Neural progenitor cell (in vitro differentiated cells): ENCODE results near the gene CPLX3. TPM values are rescaled to one million over a fixed set of nuclear protein-coding genes. Genes with fewer than 3 reads are reported as not detected.

ENCODE experiments used
- DNase-seq: peaks from one replicate; pipeline ENCODE4 v3.0.0-alpha.2; 2016; ENCODE audit warnings: low spot score
- H2AFZ ChIP-seq: fragments of 200-600 bp; sonication (generic); replicated peaks from 2 replicates; pipeline ENCODE4 v1.6.1; 2016; ENCODE audit warnings: antibody characterized with exemption
- H3F3A ChIP-seq: fragments of 200-600 bp; sonication (generic); 2 replicates; pipeline ENCODE4 v1.6.1; 2016; ENCODE audit warnings: antibody characterized with exemption, low read depth
- H3K27ac ChIP-seq: fragments of 200-600 bp; sonication (generic); 2 replicates; pipeline ENCODE4 v1.5.1; 2016; ENCODE audit warnings: mild to moderate bottlenecking
- H3K27me3 ChIP-seq: fragments of 200-600 bp; sonication (generic); 2 replicates; pipeline ENCODE4 v1.6.1; 2016; ENCODE audit warnings: mild to moderate bottlenecking, moderate library complexity
- H3K36me3 ChIP-seq: fragments of 200-600 bp; sonication (generic); 2 replicates; pipeline ENCODE4 v1.5.1; 2016
- H3K4me1 ChIP-seq: fragments of 200-600 bp; sonication (generic); 2 replicates; pipeline ENCODE4 v1.6.1; 2016; ENCODE audit warnings: mixed run types
- H3K4me2 ChIP-seq: fragments of 200-600 bp; sonication (generic); 2 replicates; pipeline ENCODE4 v1.6.1; 2016
- H3K4me3 ChIP-seq: fragments of 200-600 bp; sonication (generic); 2 replicates; pipeline ENCODE4 v1.5.1; 2016
- H3K79me2 ChIP-seq: fragments of 200-600 bp; sonication (generic); 2 replicates; pipeline ENCODE4 v1.6.1; 2016; ENCODE audit warnings: low read depth
- H3K9ac ChIP-seq: fragments of 200-600 bp; sonication (generic); 2 replicates; pipeline ENCODE4 v1.6.1; 2016
- H3K9me3 ChIP-seq: fragments of 200-600 bp; sonication (generic); 2 replicates; pipeline ENCODE4 v1.5.1; 2016; ENCODE audit warnings: low read depth
- H4K20me1 ChIP-seq: fragments of 200-600 bp; sonication (generic); 2 replicates; pipeline ENCODE4 v1.6.1; 2016; ENCODE audit warnings: low read depth
- H3K27ac Mint-ChIP-seq: 3 replicates; pipeline ENCODE4 v1.8.0; 2021; ENCODE audit warnings: mixed read lengths
- H3K27me3 Mint-ChIP-seq: 2 replicates; pipeline ENCODE4 v1.8.0; 2022; ENCODE audit warnings: low read depth, mild to moderate bottlenecking, inconsistent platforms, moderate library complexity, mixed read lengths; ENCODE audit not compliant: insufficient read depth
- H3K36me3 Mint-ChIP-seq: 3 replicates; pipeline ENCODE4 v1.8.0; 2021; ENCODE audit warnings: mixed read lengths
- H3K4me1 Mint-ChIP-seq: 3 replicates; pipeline ENCODE4 v1.8.0; 2021; ENCODE audit warnings: mixed read lengths
- H3K4me3 Mint-ChIP-seq: 3 replicates; pipeline ENCODE4 v1.8.0; 2021; ENCODE audit warnings: mild to moderate bottlenecking, moderate library complexity, mixed read lengths
- H3K9me3 Mint-ChIP-seq: 3 replicates; pipeline ENCODE4 v1.8.0; 2020; ENCODE audit warnings: mixed read lengths
- EZH2 ChIP-seq: fragments of 200-600 bp; sonication (generic); IDR thresholded peaks from 2 replicates; pipeline ENCODE4 v1.6.1; 2017; ENCODE audit warnings: antibody characterized with exemption, mild to moderate bottlenecking, moderate library complexity
- EZH2phosphoT487 ChIP-seq: fragments of 200-600 bp; sonication (generic); IDR thresholded peaks from 2 replicates; pipeline ENCODE4 v1.6.1; 2017; ENCODE audit warnings: antibody characterized with exemption
- total RNA-seq: library from RNA; depleted of rRNA; stranded (reverse); fragments of >200 nt; gene quantifications from 2 replicates; pipeline ENCODE4 v1.2.3, GENCODE V29; 2015; ENCODE audit warnings: low replicate concordance
- TF ChIP-seq, protein P1 (sequence below): fragments of 200-600 bp; sonication (generic); IDR thresholded peaks from 2 replicates; pipeline ENCODE4 v1.5.1; 2017; ENCODE audit warnings: antibody characterized with exemption, mild to moderate bottlenecking

CPLX3 gene
- total RNA-seq, 1 donor from 2014 or later = not detected

DNA sequence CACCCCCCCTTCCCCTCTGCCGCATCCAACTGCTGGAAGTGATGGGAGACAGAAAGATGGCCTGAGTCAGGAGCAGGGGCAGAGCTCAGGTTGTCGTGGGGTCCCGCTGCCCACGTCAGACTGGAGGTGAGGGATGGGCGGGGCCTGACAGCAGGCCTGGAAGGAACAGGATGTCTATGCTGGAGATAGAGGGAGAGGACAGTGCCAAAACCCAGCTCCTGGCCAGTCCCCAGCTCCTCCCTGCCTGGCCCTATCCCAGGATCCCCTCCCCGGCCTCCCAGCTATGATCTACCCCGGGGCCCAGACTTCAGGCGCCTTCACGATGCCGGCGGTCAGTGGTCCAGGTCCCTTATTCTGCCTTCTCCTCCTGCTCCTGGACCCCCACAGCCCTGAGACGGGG is 13.9 kb upstream of the CPLX3 start, which contains the start of gene LMAN1L:
Gene LMAN1L (plus strand): TSS at position 303 of the 400 bp plus-strand sequence. CDS start 20 bp downstream, at position 323.
- H3K9ac ChIP-seq = no peak within 1 kb of the TSS
- H2AFZ ChIP-seq = no peak within 1 kb of the TSS
- no peak for DNase-seq
- H3K4me2 ChIP-seq = no peak within 1 kb of the TSS
- Mint-ChIP-seq H3K27ac (no peak within 1 kb of the TSS), H3K4me3 (no peak within 1 kb of the TSS), H3K36me3 (no peaks in the 10 kb centered on the region), H3K9me3 (peaks cover 2% of the 10 kb centered on the region), H3K4me1 (peaks cover 15% of the 10 kb centered on the region), H3K27me3 (peaks cover 14% of the 10 kb centered on the region)
- no peak within 1 kb of the TSS for H3K27ac ChIP-seq
- no peaks in the 10 kb centered on the region for H3K79me2 ChIP-seq
- no peak within 1 kb of the TSS for H3K4me3 ChIP-seq
- peaks cover 4% of the 10 kb centered on the region for H3K4me1 ChIP-seq
- H3K27me3 ChIP-seq = no peaks in the 10 kb centered on the region
- TF ChIP-seq, protein P1, sequence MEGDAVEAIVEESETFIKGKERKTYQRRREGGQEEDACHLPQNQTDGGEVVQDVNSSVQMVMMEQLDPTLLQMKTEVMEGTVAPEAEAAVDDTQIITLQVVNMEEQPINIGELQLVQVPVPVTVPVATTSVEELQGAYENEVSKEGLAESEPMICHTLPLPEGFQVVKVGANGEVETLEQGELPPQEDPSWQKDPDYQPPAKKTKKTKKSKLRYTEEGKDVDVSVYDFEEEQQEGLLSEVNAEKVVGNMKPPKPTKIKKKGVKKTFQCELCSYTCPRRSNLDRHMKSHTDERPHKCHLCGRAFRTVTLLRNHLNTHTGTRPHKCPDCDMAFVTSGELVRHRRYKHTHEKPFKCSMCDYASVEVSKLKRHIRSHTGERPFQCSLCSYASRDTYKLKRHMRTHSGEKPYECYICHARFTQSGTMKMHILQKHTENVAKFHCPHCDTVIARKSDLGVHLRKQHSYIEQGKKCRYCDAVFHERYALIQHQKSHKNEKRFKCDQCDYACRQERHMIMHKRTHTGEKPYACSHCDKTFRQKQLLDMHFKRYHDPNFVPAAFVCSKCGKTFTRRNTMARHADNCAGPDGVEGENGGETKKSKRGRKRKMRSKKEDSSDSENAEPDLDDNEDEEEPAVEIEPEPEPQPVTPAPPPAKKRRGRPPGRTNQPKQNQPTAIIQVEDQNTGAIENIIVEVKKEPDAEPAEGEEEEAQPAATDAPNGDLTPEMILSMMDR = no peak
- TF ChIP-seq EZH2 = no peak
- no peak for TF ChIP-seq EZH2phosphoT487
- no peaks in the 10 kb centered on the region for H3K36me3 ChIP-seq
- H3F3A ChIP-seq = no peaks in the 10 kb centered on the region
- no peaks in the 10 kb centered on the region for H3K9me3 ChIP-seq
- H4K20me1 ChIP-seq = no peaks in the 10 kb centered on the region

DNA sequence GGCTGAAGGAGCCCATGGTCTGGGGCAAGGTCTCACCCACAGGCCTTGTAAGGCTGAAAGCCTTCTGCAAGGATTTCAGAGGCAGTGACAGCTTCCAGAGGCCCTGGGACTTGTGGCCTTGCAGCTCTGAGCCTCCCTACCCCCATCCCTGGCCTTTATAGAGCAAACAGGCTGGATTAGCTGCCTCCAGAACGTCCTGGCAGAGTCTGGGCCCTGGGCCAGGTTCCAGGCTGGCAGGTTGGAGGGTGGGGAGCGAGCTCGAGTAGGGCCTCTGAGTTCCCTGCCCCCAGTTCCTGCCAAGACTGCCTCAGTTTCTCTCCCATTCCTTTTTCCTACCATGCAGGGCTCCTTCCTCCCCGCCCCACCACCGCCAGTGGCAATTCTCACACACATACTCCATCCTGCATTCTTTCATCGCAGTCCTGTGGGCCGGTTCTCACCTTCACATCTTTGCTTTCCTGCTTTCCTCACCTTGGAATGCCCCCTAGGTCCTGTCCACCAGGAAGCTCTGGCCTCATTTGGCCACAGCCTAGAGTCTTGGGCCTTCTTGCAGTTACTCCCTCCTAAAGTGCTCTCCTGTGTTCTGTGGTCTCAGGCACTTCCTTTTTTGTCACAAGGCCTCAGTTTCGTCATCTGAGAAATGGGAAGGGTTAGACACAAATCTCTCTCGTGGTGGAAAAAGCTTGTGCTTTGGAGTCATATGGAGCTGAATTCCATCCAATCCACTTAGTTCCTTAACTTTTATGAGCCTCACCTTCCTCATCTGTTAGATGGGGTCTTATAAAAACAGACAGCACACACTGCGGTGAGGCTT is 11.1 kb upstream of the CPLX3 start:
- no peaks in the 10 kb centered on the region for H3K79me2 ChIP-seq

DNA sequence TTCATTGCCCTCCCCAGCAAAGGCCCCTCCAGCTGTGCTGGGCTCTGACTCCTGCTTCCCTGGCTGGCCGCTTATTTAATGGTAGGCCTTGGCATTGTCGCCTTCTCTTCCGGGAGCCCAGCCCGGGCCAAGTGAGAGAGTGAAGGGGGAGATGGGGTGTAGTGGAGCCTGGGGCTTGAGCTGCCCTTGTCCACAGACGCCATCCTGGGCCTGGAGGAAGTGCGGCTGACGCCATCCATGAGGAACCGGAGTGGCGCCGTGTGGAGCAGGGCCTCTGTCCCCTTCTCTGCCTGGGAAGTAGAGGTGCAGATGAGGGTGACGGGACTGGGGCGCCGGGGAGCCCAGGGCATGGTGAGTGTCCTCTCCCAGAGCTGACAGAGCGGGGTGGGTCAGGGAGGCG is 10.5 kb upstream of the CPLX3 start:
- Mint-ChIP-seq H3K27me3 (peaks cover 15% of the 10 kb centered on the region), H3K4me3 (no peak overlapping the region), H3K9me3 (peaks cover 2% of the 10 kb centered on the region), H3K36me3 (no peaks in the 10 kb centered on the region), H3K27ac (no peak overlapping the region), H3K4me1 (peaks cover 16% of the 10 kb centered on the region)
- H3K27ac ChIP-seq = no peak overlapping the region
- no peak overlapping the region for H3K4me3 ChIP-seq
- H4K20me1 ChIP-seq = no peaks in the 10 kb centered on the region
- H3F3A ChIP-seq = peaks cover 5% of the 10 kb centered on the region
- TF ChIP-seq, protein P1 = no peak
- TF ChIP-seq EZH2phosphoT487 (no peak), EZH2 (no peak)
- H3K36me3 ChIP-seq = no peaks in the 10 kb centered on the region
- H2AFZ ChIP-seq = no peak overlapping the region
- no peak for DNase-seq
- H3K4me2 ChIP-seq = no peak overlapping the region
- H3K9ac ChIP-seq = no peak overlapping the region
- H3K4me1 ChIP-seq = peaks cover 6% of the 10 kb centered on the region
- no peaks in the 10 kb centered on the region for H3K27me3 ChIP-seq
- H3K9me3 ChIP-seq = no peaks in the 10 kb centered on the region
- no peaks in the 10 kb centered on the region for H3K79me2 ChIP-seq

More for the DNA sequence above, 11.1 kb upstream of the CPLX3 start:
- H3K27ac Mint-ChIP-seq = no peak overlapping the region
- H3K27me3 Mint-ChIP-seq = peaks cover 15% of the 10 kb centered on the region
- no peaks in the 10 kb centered on the region for H4K20me1 ChIP-seq
- no peak overlapping the region for H3K9ac ChIP-seq
- peaks cover 2% of the 10 kb centered on the region for H3K9me3 Mint-ChIP-seq
- H3K36me3 ChIP-seq = no peaks in the 10 kb centered on the region
- no peaks in the 10 kb centered on the region for H3F3A ChIP-seq
- no peak for TF ChIP-seq EZH2phosphoT487
- TF ChIP-seq, protein P1 = no peak
- TF ChIP-seq EZH2 = no peak
- no peak overlapping the region for H3K4me3 ChIP-seq
- no peaks in the 10 kb centered on the region for H3K27me3 ChIP-seq
- H3K9me3 ChIP-seq = no peaks in the 10 kb centered on the region
- no peaks in the 10 kb centered on the region for H3K36me3 Mint-ChIP-seq
- no peak overlapping the region for H2AFZ ChIP-seq
- DNase-seq = no peak
- H3K27ac ChIP-seq = no peak overlapping the region
- H3K4me3 Mint-ChIP-seq = no peak overlapping the region
- peaks cover 12% of the 10 kb centered on the region for H3K4me1 Mint-ChIP-seq
- no peak overlapping the region for H3K4me2 ChIP-seq
- H3K4me1 ChIP-seq = peaks cover under 1% of the 10 kb centered on the region
